GM19193 (cell line): ENCODE data around the gene PPP1R12A.

ENCODE experiments used
- POLR2A ChIP-seq: IDR thresholded peaks from 4 replicates; pipeline ENCODE4 v1.6.1; 2011; ENCODE audit not compliant: insufficient read depth, insufficient read length; ENCODE audit errors: extremely low read depth

The PPP1R12A gene

DNA sequence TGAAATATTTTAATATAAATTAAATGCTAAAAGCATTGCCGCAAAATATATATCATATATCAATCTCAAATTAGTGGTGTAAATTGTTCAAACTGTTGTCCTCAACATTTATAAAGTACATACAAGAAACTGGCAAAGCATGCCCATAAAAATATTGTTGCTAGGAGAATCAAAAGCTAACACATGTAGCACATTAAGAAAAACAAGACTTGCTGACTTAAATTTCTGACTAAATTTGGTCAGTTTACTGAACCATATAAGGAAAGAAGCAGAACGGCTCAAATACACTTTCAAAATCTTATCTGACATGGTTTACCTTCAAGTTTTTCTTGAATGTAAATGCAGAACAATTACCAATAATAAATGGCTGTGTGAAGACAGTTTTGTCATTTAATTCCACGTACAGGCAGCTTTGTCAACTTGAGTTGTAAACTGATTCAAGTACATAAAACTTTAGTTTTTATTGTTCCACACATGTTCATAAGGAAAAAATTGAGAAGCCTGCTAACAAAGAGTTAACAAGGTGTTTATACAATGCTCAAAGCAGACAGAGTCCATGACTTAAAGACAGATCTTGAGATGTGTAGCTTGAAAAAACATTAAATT, 50.4 kb downstream of the PPP1R12A start:
- TF ChIP-seq POLR2A: no peak

DNA sequence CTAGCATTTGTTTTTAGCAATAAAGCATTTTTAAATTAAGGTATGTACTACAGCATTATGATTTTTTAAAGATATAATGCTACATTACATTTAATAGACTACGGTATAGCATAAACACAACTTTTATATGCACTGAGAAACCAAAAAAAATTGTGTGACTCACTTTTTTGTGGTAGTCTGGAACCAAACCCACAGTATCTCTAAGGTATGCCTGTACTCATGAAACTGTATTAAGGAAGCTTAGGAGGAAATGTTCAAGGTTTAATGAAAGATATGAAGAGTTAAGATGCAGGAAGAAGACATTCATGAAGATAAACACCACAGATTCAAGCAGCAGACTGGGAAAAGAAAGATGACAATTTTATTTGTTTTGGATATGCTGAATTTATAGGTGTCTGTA, 51.7 kb downstream of the PPP1R12A start:
- TF ChIP-seq POLR2A: no peak

DNA sequence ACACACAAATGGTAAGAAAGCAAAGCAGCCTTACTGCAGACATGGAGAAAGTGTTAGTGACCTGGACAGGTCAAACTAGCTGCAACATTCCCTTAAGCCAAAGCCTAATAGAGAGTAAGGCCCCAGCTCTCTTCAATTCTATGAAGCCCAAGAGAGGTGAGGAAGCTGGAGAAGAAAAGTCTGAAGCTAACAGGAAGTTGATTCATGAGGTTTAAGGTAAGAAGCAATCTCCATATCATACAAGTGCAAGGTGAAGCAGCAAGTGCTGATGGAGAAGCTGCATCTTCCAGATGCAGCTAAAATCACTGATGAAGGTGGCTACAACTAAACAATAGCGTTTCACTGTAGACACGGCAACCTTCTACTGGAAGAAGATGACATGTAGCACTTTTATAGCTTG, 53.5 kb downstream of the PPP1R12A start:
- no peak for TF ChIP-seq POLR2A

DNA sequence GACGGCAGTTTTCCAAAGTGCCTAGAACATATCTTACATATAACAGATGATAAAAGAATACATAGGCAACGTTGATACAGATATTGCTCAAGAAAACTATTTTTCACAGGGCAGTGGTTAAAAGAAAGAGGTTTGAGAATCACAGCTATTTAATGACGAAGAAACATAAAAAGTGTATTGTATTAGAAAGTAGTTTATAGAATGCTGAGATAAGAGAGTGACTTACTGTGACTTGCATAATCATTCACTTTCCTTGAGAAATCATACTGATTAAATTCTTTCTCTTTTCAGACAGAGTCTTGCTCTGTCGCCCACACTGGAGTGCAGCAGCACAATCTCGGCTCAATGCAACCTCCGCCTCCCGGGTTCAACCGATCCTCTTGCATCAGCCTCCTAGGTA, 57.7 kb downstream of the PPP1R12A start:
- TF ChIP-seq POLR2A: no peak

DNA sequence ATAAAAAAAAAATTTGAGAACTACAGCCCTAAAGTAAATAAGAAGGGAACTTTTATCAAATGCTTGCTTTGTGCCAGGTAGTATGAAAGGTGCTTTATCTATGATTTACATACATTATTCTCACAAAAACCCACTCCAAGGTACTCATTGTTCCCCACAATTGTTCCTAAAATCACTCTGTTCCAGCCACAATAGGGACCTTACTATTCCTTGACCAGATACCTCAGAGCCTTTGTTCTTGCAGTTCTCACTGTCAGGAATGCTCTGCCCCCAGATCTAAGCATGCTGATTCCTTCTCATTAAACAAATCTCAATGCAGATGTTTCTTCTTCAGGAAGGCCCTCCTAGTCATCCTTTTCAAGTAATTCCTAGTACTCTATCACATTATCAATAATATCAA, 60.2 kb downstream of the PPP1R12A start:
- TF ChIP-seq POLR2A: no peak

DNA sequence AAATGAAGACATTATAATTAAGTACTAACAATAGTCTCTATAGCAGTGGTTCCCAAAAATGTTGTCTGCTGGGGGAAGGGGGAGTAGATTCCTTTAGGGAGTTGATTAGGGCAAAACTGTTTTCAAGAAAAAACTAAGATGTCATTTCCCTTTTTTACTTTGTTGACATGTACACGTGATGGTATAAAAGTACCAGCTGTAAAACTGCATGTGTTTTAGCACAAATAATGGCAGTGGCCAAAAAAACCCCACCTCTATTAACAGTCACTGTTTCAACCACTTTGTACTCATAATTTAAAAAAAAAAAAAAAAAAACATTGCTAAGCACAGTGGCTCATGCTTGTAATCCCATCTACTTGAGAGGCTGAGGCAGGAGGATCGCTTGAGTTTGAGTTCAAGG, 61.7 kb downstream of the PPP1R12A start:
- TF ChIP-seq POLR2A: no peak

DNA sequence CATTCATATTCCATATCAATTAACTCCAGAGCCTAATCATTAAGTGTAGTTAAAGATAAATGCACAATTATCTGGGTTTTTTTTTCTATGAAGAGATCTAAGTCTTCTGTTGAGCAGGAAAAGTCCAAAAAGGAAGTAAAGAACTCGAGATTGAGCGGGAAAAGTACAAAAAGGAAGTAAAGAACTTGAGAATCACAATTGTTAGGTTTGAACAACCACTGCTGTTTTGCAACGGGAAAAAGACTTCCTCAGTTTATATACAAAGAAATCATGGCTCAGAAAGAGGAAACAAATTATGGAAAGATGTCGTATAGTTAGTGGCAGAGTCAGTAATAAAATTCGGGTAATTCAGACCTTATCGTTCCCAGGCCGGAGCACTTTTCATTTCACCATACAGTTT, 63.3 kb downstream of the PPP1R12A start:
- no peak for TF ChIP-seq POLR2A

DNA sequence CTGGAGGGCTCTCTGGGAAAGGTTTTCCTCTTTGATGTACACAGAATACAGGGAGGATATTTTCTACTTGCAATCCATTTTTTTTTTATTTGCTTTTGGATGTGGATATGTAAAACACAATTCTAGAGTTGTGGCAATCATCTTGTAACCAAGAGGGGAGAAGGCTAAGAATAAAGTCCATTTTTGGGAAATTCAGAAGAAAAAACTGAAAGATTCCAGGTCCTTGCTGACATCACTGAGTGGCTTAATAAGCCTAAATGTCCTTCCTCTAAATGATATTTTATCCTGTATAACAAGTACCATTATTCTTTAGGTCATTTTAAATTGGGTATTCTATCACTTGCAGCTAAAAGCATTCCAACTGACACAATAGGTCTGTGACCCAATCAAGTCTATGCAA, 64.0 kb downstream of the PPP1R12A start:
- TF ChIP-seq POLR2A: no peak

DNA sequence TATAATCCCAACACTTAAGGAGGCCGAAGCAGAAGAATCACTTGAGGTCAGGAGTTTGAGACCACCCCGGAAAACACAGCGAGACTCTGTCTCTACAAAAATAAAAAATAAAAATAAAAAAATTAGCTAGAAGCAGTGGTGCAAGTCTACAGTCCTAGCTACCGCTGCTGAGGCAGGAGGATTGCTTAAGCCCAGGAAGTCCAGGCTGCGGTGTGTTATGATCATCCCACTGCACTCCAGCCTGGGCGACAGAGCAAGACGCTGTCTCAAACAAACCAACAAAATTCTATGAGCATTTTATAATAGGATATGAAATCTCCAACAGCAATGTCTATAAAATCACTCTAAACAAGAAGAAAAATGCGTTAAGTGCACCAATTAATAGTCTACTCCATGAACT, 75.3 kb downstream of the PPP1R12A start:
- TF ChIP-seq POLR2A: no peak

DNA sequence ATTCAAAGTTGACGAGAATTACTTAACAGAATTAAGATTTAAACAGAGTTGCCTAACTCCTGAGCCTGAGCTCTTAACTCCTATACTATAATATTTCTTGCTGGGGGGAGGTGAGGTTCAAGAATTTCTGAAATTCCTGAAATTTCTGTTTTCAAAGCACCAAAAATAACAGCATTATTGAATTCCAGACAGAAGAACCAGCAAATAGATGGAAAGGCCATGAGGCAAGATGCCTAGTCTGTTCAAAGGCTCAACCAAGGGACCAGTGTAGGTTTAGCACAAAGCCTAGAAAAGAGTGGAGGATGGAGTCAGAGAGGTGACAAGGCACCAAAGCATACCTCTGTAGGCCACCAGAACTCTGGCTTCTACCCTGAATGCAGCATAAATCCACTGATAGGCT, 76.4 kb downstream of the PPP1R12A start:
- TF ChIP-seq POLR2A: no peak

DNA sequence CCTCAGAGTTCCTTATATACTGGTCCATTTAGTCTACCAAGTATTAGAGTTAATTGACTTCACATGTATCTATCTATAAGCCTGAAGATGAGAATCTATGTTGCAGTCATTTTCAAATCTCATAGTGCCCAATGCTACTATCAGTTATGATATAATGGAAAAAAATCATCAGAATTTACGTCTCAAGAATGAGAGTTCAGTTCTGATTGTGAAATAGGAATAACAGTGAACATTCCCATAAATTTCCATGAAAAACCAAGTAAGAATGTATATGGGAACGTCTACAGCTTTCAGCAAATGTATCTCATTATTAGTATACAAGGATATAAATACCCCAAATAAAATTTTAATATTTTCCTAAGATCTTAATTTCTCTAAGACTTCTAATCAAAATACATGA, 77.2 kb downstream of the PPP1R12A start:
- no peak for TF ChIP-seq POLR2A

DNA sequence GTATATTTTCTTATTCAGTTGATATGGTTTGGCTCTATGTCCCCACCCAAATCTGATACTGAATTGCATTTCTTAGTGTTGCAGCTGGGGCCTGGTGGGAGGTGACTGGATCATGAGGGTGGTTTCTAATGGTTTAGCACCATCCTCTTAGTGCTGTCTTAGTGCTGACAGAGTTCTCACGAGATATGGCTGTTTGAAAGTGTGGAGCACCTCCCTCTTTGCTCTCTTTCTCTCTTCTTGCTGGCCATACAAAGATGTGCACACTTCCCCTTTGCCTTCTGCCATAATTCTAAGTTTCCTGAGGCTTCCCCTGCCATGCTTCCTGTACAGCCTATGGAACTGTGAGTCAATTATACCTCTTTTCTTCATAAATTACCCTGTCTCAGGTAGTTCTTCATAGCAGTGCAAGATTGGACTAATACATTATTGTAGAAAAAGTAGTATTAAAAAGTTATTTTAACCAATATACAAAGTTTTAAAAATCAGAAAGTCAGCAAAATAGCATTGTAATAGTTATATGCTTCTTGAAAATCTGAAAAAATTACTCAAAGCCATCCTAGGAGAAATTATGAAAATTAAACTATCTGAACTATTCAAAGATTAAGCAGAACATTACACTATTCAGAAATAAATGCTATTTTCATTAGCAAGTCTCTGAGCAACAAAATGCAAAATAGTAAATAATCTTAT, 84.1 kb downstream of the PPP1R12A start:
- no peak for TF ChIP-seq POLR2A

DNA sequence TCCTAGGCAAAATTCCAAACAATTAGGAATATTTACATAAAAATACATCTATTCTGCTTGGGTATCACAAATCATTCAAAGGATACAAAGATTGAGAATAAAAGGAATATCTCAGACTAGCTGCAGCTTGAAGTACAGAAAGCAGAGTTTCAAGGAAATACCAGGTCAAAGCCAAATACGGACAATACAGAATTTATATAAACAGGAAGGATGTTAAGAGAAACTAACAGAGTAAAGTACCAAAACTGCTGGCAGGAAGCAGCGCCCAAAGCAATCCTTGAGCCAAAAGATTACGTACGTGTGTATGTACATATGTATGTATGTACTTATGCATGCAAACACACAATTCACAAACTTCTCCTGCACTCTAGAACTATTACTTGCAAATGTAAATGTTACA, 86.6 kb downstream of the PPP1R12A start:
- no peak for TF ChIP-seq POLR2A

DNA sequence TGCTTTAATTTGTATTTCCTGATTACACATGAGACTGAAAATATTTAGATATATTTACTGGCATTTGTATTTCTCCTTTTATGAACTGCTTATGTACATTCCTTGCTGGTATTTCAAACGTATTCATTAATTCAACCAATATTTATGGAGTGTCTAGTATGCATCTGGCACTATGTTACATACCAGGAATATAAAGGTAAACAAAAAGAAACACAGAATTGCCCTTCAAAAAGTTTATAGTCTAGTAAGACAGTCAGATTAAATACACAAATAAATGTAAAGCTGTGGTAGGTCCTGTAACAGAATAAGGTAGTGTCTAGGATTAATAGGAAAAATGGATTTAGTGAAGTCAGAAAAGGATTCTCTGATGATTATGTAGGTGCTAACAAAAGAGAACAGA, 87.5 kb downstream of the PPP1R12A start:
- TF ChIP-seq POLR2A: no peak

DNA sequence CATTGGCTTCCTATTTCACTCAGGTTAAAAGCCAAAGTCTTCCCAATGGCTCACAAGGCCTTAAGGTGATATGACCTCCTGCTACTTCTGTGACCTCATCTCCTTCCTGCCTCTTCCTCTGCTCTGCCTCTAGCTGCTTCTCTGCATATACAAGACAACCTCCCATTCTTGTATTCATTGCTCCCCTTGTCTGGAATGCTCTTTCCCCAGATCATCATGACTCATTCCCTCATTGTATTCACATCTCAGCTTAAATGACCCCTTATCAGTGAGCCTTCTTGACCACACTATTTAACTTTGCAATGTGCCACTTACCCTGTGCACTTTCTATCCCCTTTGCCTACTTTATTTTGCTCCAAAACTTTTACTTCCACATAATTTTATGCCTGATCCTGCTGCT, 90.2 kb downstream of the PPP1R12A start:
- TF ChIP-seq POLR2A: no peak

DNA sequence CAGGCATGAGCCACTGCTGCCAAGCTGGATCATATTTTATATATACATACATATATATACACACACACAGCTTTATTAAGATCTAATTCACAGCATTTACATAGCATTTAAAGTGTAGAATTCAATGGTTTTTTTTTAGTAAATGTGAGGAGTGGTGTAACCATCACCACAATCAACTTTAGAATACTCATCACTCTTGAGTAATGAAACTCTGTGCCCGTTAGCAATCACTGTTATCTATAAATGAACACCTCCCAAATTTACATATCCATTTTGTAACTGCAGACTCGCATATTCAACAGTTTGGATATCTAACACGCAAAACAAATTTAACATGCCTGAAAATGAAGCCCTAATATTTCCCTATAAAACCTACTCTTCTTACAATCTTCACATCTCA, 90.9 kb downstream of the PPP1R12A start:
- no peak for TF ChIP-seq POLR2A

DNA sequence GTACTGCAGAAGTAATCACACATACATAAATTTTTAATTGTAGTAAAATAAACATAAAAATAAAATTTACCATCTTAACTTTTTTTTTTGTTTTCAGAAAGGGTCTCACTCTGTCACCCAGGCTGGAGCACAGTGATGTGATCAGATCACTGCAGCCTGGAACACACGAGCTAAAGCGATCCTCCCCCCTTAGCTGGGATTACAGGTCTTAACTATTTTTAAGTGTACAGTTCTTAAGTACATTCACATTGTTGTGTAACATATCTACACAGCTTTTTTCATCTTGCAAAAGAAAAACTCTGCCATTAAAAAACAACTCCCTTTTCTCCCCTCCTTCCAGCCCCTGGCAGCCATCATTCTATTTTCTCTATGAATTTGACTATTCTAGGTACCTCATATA, 92.3 kb downstream of the PPP1R12A start:
- no peak for TF ChIP-seq POLR2A
